ENCODE measurements around the gene PLCB1.

DNA sequence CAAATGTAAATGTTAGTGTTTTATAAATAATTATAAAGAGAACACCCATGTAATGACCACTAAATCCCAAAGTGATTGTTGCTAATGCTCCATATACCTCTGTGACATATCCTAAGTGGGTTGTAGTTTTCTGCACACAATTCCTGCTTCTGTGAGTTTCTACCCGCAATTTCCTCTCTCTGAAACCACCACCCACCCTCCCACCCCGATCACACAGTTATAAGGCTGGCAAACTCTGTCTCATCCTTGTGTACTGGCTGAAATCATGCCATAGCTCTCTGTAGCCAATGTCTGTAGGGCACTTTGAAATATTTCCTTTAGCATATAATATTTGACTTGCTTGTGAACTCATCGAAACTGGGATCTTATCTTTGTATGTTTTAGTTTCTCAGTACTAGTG lies 236.6 kb downstream of the PLCB1 start:
- TF ChIP-seq, protein P1, sequence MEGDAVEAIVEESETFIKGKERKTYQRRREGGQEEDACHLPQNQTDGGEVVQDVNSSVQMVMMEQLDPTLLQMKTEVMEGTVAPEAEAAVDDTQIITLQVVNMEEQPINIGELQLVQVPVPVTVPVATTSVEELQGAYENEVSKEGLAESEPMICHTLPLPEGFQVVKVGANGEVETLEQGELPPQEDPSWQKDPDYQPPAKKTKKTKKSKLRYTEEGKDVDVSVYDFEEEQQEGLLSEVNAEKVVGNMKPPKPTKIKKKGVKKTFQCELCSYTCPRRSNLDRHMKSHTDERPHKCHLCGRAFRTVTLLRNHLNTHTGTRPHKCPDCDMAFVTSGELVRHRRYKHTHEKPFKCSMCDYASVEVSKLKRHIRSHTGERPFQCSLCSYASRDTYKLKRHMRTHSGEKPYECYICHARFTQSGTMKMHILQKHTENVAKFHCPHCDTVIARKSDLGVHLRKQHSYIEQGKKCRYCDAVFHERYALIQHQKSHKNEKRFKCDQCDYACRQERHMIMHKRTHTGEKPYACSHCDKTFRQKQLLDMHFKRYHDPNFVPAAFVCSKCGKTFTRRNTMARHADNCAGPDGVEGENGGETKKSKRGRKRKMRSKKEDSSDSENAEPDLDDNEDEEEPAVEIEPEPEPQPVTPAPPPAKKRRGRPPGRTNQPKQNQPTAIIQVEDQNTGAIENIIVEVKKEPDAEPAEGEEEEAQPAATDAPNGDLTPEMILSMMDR (conservative IDR thresholded peaks at IDR 0.05; ENCODE audit: low read depth in 2 of 2): no peak
- TF ChIP-seq EZH2 (IDR thresholded peaks at IDR 0.05; ENCODE audit: low read depth, unreplicated experiment) (no peak), STAT1 (IDR thresholded peaks at IDR 0.05; ENCODE audit: unreplicated experiment) (no peak), JUNB (IDR thresholded peaks at IDR 0.05; ENCODE audit: unreplicated experiment) (no peak), POLR2AphosphoS5 (IDR thresholded peaks at IDR 0.05; ENCODE audit: low read depth) (no peak), EZH2phosphoT487 (IDR thresholded peaks at IDR 0.05; ENCODE audit: unreplicated experiment) (no peak), CREB1 (CRISPR knock-in tag; IDR thresholded peaks at IDR 0.05; ENCODE audit: low read depth) (no peak), ZNF331 (CRISPR knock-in tag; IDR thresholded peaks at IDR 0.05; ENCODE audit: low read depth) (no peak), ZNF114 (CRISPR knock-in tag; IDR thresholded peaks at IDR 0.05) (no peak)
- TF ChIP-seq, protein P2, sequence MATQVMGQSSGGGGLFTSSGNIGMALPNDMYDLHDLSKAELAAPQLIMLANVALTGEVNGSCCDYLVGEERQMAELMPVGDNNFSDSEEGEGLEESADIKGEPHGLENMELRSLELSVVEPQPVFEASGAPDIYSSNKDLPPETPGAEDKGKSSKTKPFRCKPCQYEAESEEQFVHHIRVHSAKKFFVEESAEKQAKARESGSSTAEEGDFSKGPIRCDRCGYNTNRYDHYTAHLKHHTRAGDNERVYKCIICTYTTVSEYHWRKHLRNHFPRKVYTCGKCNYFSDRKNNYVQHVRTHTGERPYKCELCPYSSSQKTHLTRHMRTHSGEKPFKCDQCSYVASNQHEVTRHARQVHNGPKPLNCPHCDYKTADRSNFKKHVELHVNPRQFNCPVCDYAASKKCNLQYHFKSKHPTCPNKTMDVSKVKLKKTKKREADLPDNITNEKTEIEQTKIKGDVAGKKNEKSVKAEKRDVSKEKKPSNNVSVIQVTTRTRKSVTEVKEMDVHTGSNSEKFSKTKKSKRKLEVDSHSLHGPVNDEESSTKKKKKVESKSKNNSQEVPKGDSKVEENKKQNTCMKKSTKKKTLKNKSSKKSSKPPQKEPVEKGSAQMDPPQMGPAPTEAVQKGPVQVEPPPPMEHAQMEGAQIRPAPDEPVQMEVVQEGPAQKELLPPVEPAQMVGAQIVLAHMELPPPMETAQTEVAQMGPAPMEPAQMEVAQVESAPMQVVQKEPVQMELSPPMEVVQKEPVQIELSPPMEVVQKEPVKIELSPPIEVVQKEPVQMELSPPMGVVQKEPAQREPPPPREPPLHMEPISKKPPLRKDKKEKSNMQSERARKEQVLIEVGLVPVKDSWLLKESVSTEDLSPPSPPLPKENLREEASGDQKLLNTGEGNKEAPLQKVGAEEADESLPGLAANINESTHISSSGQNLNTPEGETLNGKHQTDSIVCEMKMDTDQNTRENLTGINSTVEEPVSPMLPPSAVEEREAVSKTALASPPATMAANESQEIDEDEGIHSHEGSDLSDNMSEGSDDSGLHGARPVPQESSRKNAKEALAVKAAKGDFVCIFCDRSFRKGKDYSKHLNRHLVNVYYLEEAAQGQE (IDR thresholded peaks at IDR 0.05; ENCODE audit: unreplicated experiment): no peak
- TF ChIP-seq, protein P3, sequence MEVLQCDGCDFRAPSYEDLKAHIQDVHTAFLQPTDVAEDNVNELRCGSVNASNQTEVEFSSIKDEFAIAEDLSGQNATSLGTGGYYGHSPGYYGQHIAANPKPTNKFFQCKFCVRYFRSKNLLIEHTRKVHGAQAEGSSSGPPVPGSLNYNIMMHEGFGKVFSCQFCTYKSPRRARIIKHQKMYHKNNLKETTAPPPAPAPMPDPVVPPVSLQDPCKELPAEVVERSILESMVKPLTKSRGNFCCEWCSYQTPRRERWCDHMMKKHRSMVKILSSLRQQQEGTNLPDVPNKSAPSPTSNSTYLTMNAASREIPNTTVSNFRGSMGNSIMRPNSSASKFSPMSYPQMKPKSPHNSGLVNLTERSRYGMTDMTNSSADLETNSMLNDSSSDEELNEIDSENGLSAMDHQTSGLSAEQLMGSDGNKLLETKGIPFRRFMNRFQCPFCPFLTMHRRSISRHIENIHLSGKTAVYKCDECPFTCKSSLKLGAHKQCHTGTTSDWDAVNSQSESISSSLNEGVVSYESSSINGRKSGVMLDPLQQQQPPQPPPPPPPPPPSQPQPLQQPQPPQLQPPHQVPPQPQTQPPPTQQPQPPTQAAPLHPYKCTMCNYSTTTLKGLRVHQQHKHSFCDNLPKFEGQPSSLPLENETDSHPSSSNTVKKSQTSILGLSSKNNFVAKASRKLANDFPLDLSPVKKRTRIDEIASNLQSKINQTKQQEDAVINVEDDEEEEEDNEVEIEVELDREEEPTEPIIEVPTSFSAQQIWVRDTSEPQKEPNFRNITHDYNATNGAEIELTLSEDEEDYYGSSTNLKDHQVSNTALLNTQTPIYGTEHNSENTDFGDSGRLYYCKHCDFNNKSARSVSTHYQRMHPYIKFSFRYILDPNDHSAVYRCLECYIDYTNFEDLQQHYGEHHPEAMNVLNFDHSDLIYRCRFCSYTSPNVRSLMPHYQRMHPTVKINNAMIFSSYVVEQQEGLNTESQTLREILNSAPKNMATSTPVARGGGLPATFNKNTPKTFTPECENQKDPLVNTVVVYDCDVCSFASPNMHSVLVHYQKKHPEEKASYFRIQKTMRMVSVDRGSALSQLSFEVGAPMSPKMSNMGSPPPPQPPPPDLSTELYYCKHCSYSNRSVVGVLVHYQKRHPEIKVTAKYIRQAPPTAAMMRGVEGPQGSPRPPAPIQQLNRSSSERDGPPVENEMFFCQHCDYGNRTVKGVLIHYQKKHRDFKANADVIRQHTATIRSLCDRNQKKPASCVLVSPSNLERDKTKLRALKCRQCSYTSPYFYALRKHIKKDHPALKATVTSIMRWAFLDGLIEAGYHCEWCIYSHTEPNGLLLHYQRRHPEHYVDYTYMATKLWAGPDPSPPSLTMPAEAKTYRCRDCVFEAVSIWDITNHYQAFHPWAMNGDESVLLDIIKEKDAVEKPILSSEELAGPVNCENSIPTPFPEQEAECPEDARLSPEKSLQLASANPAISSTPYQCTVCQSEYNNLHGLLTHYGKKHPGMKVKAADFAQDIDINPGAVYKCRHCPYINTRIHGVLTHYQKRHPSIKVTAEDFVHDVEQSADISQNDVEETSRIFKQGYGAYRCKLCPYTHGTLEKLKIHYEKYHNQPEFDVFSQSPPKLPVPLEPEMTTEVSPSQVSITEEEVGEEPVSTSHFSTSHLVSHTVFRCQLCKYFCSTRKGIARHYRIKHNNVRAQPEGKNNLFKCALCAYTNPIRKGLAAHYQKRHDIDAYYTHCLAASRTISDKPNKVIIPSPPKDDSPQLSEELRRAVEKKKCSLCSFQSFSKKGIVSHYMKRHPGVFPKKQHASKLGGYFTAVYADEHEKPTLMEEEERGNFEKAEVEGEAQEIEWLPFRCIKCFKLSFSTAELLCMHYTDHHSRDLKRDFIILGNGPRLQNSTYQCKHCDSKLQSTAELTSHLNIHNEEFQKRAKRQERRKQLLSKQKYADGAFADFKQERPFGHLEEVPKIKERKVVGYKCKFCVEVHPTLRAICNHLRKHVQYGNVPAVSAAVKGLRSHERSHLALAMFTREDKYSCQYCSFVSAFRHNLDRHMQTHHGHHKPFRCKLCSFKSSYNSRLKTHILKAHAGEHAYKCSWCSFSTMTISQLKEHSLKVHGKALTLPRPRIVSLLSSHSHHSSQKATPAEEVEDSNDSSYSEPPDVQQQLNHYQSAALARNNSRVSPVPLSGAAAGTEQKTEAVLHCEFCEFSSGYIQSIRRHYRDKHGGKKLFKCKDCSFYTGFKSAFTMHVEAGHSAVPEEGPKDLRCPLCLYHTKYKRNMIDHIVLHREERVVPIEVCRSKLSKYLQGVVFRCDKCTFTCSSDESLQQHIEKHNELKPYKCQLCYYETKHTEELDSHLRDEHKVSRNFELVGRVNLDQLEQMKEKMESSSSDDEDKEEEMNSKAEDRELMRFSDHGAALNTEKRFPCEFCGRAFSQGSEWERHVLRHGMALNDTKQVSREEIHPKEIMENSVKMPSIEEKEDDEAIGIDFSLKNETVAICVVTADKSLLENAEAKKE (CRISPR knock-in tag; IDR thresholded peaks at IDR 0.05): no peak
- TF ChIP-seq, protein P4, sequence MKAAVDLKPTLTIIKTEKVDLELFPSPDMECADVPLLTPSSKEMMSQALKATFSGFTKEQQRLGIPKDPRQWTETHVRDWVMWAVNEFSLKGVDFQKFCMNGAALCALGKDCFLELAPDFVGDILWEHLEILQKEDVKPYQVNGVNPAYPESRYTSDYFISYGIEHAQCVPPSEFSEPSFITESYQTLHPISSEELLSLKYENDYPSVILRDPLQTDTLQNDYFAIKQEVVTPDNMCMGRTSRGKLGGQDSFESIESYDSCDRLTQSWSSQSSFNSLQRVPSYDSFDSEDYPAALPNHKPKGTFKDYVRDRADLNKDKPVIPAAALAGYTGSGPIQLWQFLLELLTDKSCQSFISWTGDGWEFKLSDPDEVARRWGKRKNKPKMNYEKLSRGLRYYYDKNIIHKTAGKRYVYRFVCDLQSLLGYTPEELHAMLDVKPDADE (IDR thresholded peaks at IDR 0.05): no peak
